OCI-LY3 (cell line): Measurements from ENCODE around the gene RPL13A.

Source experiments
- H2AFZ ChIP-seq: fragments of 200-600, 300-600 bp; shearing (Covaris generic); 2 replicates; pipeline ENCODE4 v1.6.0; 2014; ENCODE audit warnings: antibody characterized with exemption, low read depth, low read length
- H3K27ac ChIP-seq: fragments of 200-600, 300-600 bp; sonication (generic); 2 replicates; pipeline ENCODE4 v1.5.1; 2014; ENCODE audit warnings: mild to moderate bottlenecking, low read length, moderate library complexity, mixed read lengths
- H3K27me3 ChIP-seq: fragments of 200-600, 300-600 bp; sonication (generic); 2 replicates; pipeline ENCODE4 v1.6.1; 2014; ENCODE audit warnings: low read depth, low read length, mixed read lengths
- H3K36me3 ChIP-seq: fragments of 200-600, 300-600 bp; sonication (generic); replicated peaks from 2 replicates; pipeline ENCODE3; 2014; ENCODE audit warnings: low read depth, low read length, mixed read lengths
- H3K4me1 ChIP-seq: fragments of 300-600, 200-600 bp; sonication (generic); 2 replicates; pipeline ENCODE4 v1.6.1; 2014; ENCODE audit warnings: low read length, mixed read lengths
- H3K4me2 ChIP-seq: fragments of 200-600, 300-600 bp; sonication (generic); 2 replicates; pipeline ENCODE4 v1.6.1; 2014; ENCODE audit warnings: low read length, mixed read lengths
- H3K4me3 ChIP-seq: fragments of 300-600, 200-600 bp; sonication (generic); 2 replicates; pipeline ENCODE4 v1.5.1; 2014; ENCODE audit warnings: antibody characterized with exemption, mild to moderate bottlenecking, low read length, moderate library complexity
- H3K79me2 ChIP-seq: fragments of 300-600, 200-600 bp; shearing (Covaris generic); 2 replicates; pipeline ENCODE4 v1.6.1; 2014; ENCODE audit warnings: mild to moderate bottlenecking, low read length, mixed read lengths
- H3K9ac ChIP-seq: fragments of 300-600, 200-600 bp; shearing (Covaris generic); 2 replicates; pipeline ENCODE4 v1.6.0; 2014; ENCODE audit warnings: mild to moderate bottlenecking, low read length, moderate library complexity
- H3K9me3 ChIP-seq: fragments of 200-600, 300-600 bp; shearing (Covaris generic); 2 replicates; pipeline ENCODE4 v1.6.1; 2014; ENCODE audit warnings: low read length, mixed read lengths; ENCODE audit not compliant: insufficient read depth
- H4K20me1 ChIP-seq: fragments of 200-600, 300-600 bp; sonication (generic); 2 replicates; pipeline ENCODE4 v1.6.1; 2016; ENCODE audit warnings: low read length, mixed read lengths; ENCODE audit not compliant: insufficient read depth
- CTCF ChIP-seq: fragments of 200-600, 300-600 bp; sonication (generic); IDR thresholded peaks from 2 replicates; pipeline ENCODE4 v1.5.1; 2014; ENCODE audit warnings: antibody characterized with exemption, low read length, low read depth
- EZH2phosphoT487 ChIP-seq: fragments of 200-600 bp; shearing (Covaris generic); IDR thresholded peaks from 2 replicates; pipeline ENCODE4 v1.6.1; 2018; ENCODE audit warnings: antibody characterized with exemption, mixed run types, low read depth

The RPL13A gene

GRCh38 chr19:49487277-49488045 is at the start of gene RPL13A:
RPL13A (plus strand) TSS chr19:49487608; CDS start chr19:49487630, 22 bp downstream.
- Histone ChIP-seq H3K27me3 (no peaks in the 10 kb centered on the region), H3K36me3 (peaks cover 44% of the 10 kb centered on the region), H3K79me2 (peaks cover 42% of the 10 kb centered on the region), H4K20me1 (peaks cover 34% of the 10 kb centered on the region), H3K4me1 (peaks cover 18% of the 10 kb centered on the region), H3K4me2 (peak within 1 kb of the TSS; percentile 77), H3K9me3 (no peaks in the 10 kb centered on the region), H3K9ac (peak within 1 kb of the TSS; percentile 99), H3K27ac (peak within 1 kb of the TSS; percentile 83), H3K4me3 (peak within 1 kb of the TSS; percentile 87), H2AFZ (no peak within 1 kb of the TSS)
- TF ChIP-seq EZH2phosphoT487, result no peak
- TF ChIP-seq CTCF, result no peak

- Histone ChIP-seq H4K20me1 (no peaks in the 10 kb centered on the region), H3K27me3 (peaks cover 48% of the 10 kb centered on the region), H3K9ac (no peak overlapping the region), H3K9me3 (no peaks in the 10 kb centered on the region), H3K79me2 (no peaks in the 10 kb centered on the region), H3K4me3 (no peak overlapping the region), H3K36me3 (no peaks in the 10 kb centered on the region), H3K4me2 (no peak overlapping the region), H2AFZ (no peak overlapping the region), H3K27ac (no peak overlapping the region), H3K4me1 (peaks cover 4% of the 10 kb centered on the region; the same call in 1 of the 2 replicates)
- TF ChIP-seq CTCF, result no peak
- no peak for TF ChIP-seq EZH2phosphoT487
Measured at GRCh38 chr19:49438261-49438660, 49.1 kb upstream of the RPL13A start.

DNA sequence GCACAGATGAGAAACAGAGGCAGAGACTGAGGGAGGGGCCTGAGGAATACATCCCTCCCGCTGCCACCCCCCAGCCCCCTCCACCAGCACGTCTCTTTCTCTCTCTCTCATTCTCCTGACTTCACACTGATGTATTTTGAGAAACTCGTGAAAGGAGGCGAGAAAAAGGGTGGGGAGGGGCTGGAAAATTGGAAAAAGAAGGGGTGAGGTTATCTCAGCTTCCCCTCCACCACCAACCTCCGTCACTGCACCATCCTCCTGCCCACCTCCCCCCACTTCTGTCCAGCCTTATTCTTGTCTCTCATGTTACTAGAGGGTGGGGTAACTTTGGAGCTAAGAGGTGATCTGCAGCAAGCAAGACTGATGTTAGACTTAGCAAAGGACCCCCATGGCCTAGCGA is 47.6 kb upstream of the RPL13A start:
- H3K27me3 ChIP-seq, result peaks cover 48% of the 10 kb centered on the region
- no peak overlapping the region for H3K9ac ChIP-seq
- no peaks in the 10 kb centered on the region for H4K20me1 ChIP-seq
- H3K4me2 ChIP-seq, result no peak overlapping the region
- no peak overlapping the region for H3K4me3 ChIP-seq
- no peak overlapping the region for H3K27ac ChIP-seq
- TF ChIP-seq EZH2phosphoT487 (no peak), CTCF (no peak)
- no peaks in the 10 kb centered on the region for H3K79me2 ChIP-seq
- H3K4me1 ChIP-seq, result peaks cover 4% of the 10 kb centered on the region; the same call in 1 of the 2 replicates
- H3K9me3 ChIP-seq, result no peaks in the 10 kb centered on the region
- no peaks in the 10 kb centered on the region for H3K36me3 ChIP-seq
- H2AFZ ChIP-seq, result no peak overlapping the region

GRCh38 chr19:49440439-49441209 is 46.8 kb upstream of the RPL13A start:
- no peaks in the 10 kb centered on the region for H3K36me3 ChIP-seq
- H3K79me2 ChIP-seq, result no peaks in the 10 kb centered on the region
- H3K27me3 ChIP-seq, result peaks cover 48% of the 10 kb centered on the region
- H3K27ac ChIP-seq, result no peak overlapping the region
- no peak overlapping the region for H3K4me2 ChIP-seq
- no peak overlapping the region for H2AFZ ChIP-seq
- no peaks in the 10 kb centered on the region for H3K9me3 ChIP-seq
- H3K4me1 ChIP-seq, result peaks cover 4% of the 10 kb centered on the region; the same call in 1 of the 2 replicates
- TF ChIP-seq CTCF, result no peak
- TF ChIP-seq EZH2phosphoT487, result no peak
- no peak overlapping the region for H3K4me3 ChIP-seq
- H3K9ac ChIP-seq, result no peak overlapping the region
- no peaks in the 10 kb centered on the region for H4K20me1 ChIP-seq
